GM19463 (cell line): ENCODE data around the gene SEPTIN2.
A peak's percentile ranks its signal among the peaks of the same experiment; 100 is the strongest.
"Not testable (repeated sequence)": the region's sequence is repeated elsewhere in the genome, so short reads cannot be mapped to it uniquely, and the experiment has no call there.

Experiments
- ATAC-seq: cut with Tn5 transposase; IDR thresholded peaks from one replicate; pipeline ENCODE4 v1.9.1; 2021; ENCODE audit warnings: mild to moderate bottlenecking, moderate library complexity; ENCODE audit not compliant: unreplicated experiment

SEPTIN2 gene

GRCh38 chr2:241349941-241350340, 34.2 kb downstream of the SEPTIN2 start:
- no peak for ATAC-seq

GRCh38 chr2:241350530-241350877, 34.8 kb downstream of the SEPTIN2 start:
- ATAC-seq = no peak

GRCh38 chr2:241350878-241351639, 35.3 kb downstream of the SEPTIN2 start:
- ATAC-seq = no peak

- ATAC-seq = no peak
Observed at GRCh38 chr2:241351640-241352031, 35.9 kb downstream of the SEPTIN2 start.

- no peak for ATAC-seq
Observed at GRCh38 chr2:241352227-241352626, 36.5 kb downstream of the SEPTIN2 start.

- ATAC-seq = no peak
Observed at GRCh38 chr2:241354668-241355658, 39.2 kb downstream of the SEPTIN2 start.

GRCh38 chr2:241355983-241356870, 40.5 kb downstream of the SEPTIN2 start, which contains the start of gene FARP2:
TSS of gene FARP2 (plus strand) at chr2:241356285. CDS start at chr2:241373108, 16,823 bp downstream.
- ATAC-seq = peak; percentile 81

GRCh38 chr2:241356871-241357260, 41.1 kb downstream of the SEPTIN2 start:
- no peak for ATAC-seq

GRCh38 chr2:241357531-241357930, 41.8 kb downstream of the SEPTIN2 start:
- no peak for ATAC-seq

GRCh38 chr2:241358470-241358869, 42.7 kb downstream of the SEPTIN2 start:
- no peak for ATAC-seq

- no peak for ATAC-seq
Observed at GRCh38 chr2:241359481-241360045, 43.8 kb downstream of the SEPTIN2 start.

GRCh38 chr2:241363426-241363825, 47.7 kb downstream of the SEPTIN2 start:
- ATAC-seq = no peak

- no peak for ATAC-seq
Observed at GRCh38 chr2:241364781-241365180, 49.1 kb downstream of the SEPTIN2 start.

- ATAC-seq = no peak
Observed at GRCh38 chr2:241366678-241367077, 51.0 kb downstream of the SEPTIN2 start.

- no peak for ATAC-seq
Observed at GRCh38 chr2:241368643-241369042, 52.9 kb downstream of the SEPTIN2 start.

GRCh38 chr2:241372361-241372992, 56.8 kb downstream of the SEPTIN2 start:
- ATAC-seq = no peak

- no peak for ATAC-seq
Observed at GRCh38 chr2:241373446-241373845, 57.7 kb downstream of the SEPTIN2 start.

- ATAC-seq = not testable (repeated sequence)
Observed at GRCh38 chr2:241373906-241374305, 58.2 kb downstream of the SEPTIN2 start.

GRCh38 chr2:241375300-241375699, 59.6 kb downstream of the SEPTIN2 start:
- ATAC-seq = no peak

GRCh38 chr2:241376808-241377207, 61.1 kb downstream of the SEPTIN2 start:
- ATAC-seq = no peak
